Upper lobe of left lung (tissue), 6 donors: Measurements from ENCODE around the gene NCOA6. TPM values are rescaled to one million over a fixed set of nuclear protein-coding genes. Genes with fewer than 3 reads are reported as not detected.

Experiments
- ATAC-seq, 2 donors: fragments of 200-7000 bp; cut with Tn5 transposase; one replicate each; pipeline ENCODE4 v1.9.1; 2022; ENCODE audit warnings: mild to moderate bottlenecking in 2 of 2, moderate library complexity in 2 of 2; ENCODE audit not compliant: low FRiP score in 2 of 2
- DNase-seq, 2 donors: peaks; one replicate each; pipeline ENCODE4 v3.0.0-alpha.2; 2019 to 2020
- H3K27ac ChIP-seq, 4 donors: fragments of 200-600 bp; sonication (generic); one replicate each; pipeline ENCODE4 v1.5.1; 2016 to 2019
- H3K27me3 ChIP-seq, 4 donors: fragments of 200-600 bp; sonication (generic); one replicate each; pipeline ENCODE4 v1.5.1; 2017 to 2019
- H3K36me3 ChIP-seq, 4 donors: fragments of 200-600 bp; sonication (generic); one replicate each; pipeline ENCODE4 v1.5.1; 2016 to 2019
- H3K4me1 ChIP-seq, 4 donors: fragments of 200-600 bp; sonication (generic); one replicate each; pipeline ENCODE4 v1.5.1; 2018 to 2019
- H3K4me3 ChIP-seq, 4 donors: fragments of 200-600 bp; sonication (generic); one replicate each; pipeline ENCODE4 v1.5.1; 2017 to 2019; ENCODE audit warnings: mild to moderate bottlenecking in 2 of 4, moderate library complexity in 1 of 4
- H3K9me3 ChIP-seq, 4 donors: fragments of 200-600 bp; sonication (generic); one replicate each; pipeline ENCODE4 v1.5.1; 2018 to 2019
- CTCF ChIP-seq, 6 experiments: fragments of 450-650 bp in 4 of 6; fragments of 200-600 bp in 2 of 6; sonication (generic) in 2 of 6; IDR thresholded peaks; one replicate each; pipeline ENCODE4 v1.5.1; 2016 to 2019; ENCODE audit warnings: antibody characterized with exemption in 6 of 6
- EP300 ChIP-seq, 4 donors: sonication (generic); formaldehyde crosslinking; IDR thresholded peaks; one replicate each; pipeline ENCODE4 v1.5.1; 2017; ENCODE audit warnings: antibody characterized with exemption in 4 of 4, control low read depth in 2 of 4
- POLR2A ChIP-seq, 4 donors: fragments of 450-650 bp; IDR thresholded peaks; one replicate each; pipeline ENCODE4 v1.5.1; 2016 to 2017; ENCODE audit warnings: antibody characterized with exemption in 4 of 4, mild to moderate bottlenecking in 2 of 4
- POLR2AphosphoS5 ChIP-seq, 2 donors: sonication (generic); formaldehyde crosslinking; IDR thresholded peaks; one replicate each; pipeline ENCODE4 v1.5.1; 2017; ENCODE audit warnings: antibody characterized with exemption in 2 of 2
- WGBS, 2 donors: methylation state at CpG; one replicate each; pipeline ENCODE4 v1.1.5; 2017 to 2018; 5-methylcytosine and 5-hydroxymethylcytosine counted together
- small RNA-seq, 4 donors: library from RNA; depleted of rRNA; stranded (forward); fragments of <200 nt; gene quantifications; one replicate each; pipeline ENCODE3, GENCODE V24; 2016
- total RNA-seq, 6 donors: library from RNA; depleted of rRNA in 4 of 6; stranded (reverse); fragments of >200 nt in 4 of 6; gene quantifications; one replicate each; pipeline versions ENCODE4 v1.1.0 to v1.2.1, GENCODE V29; 2016 to 2021
- donor health status: DM: no; HTN: no; CAD: no; lungs with moderate emphysema.
- donor health status: DM: no; HTN: yes; CAD: no; lungs with severe emphysema.

The NCOA6 gene
- total RNA-seq, 6 donors from 2014 or later: 23.0 to 68.1 (median 25.8) TPM

DNA sequence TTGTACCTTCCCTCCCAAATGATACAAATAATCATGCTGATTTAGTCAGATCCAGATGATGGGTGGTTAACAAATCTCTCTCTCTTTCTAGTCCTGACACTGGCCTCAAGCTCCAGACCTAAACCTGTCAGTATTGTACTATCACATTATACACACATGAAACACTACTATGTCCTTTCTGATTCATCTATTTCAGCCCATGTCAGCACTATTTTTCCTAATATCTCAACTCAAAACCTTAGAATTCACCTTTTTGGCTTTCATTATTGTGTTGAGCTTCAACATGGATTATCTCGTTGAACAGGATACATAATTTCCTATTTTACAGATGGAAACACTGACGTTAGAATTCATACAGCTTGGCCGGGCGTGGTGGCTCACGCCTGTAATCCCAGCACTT, 152.0 kb downstream of the NCOA6 start:
- Histone ChIP-seq H3K36me3 (no peaks in the 10 kb centered on the region), H3K9me3 (no peaks in the 10 kb centered on the region), H3K27ac (no peak overlapping the region), H3K4me3 (no peak overlapping the region), H3K4me1 (peaks cover 10 to 23% (median 16%) of the 10 kb centered on the region in 4 donors), H3K27me3 (no peaks in the 10 kb centered on the region)
- ATAC-seq (no peak), DNase-seq (no peak)
- WGBS, 2 donors: 90 to 91% methylated on average over 5 of the region's 5 CpGs
- no peak for TF ChIP-seq POLR2A (IDR thresholded peaks at IDR 0.05)
- TF ChIP-seq EP300 (IDR thresholded peaks at IDR 0.05): no peak
- TF ChIP-seq POLR2AphosphoS5 (IDR thresholded peaks at IDR 0.05): no peak

- 90 to 100% methylated on average over 1 of the region's 1 CpG for WGBS, 2 donors
- ATAC-seq: no peak
- TF ChIP-seq POLR2AphosphoS5 (IDR thresholded peaks at IDR 0.05): no peak
- no peak for TF ChIP-seq EP300 (IDR thresholded peaks at IDR 0.05)
- TF ChIP-seq POLR2A (IDR thresholded peaks at IDR 0.05): no peak
- TF ChIP-seq CTCF (IDR thresholded peaks at IDR 0.05): no peak
Observed at GRCh38 chr20:34669094-34669493, 156.4 kb downstream of the NCOA6 start.

More at GRCh38 chr20:34669094-34669493, 156.4 kb downstream of the NCOA6 start:
- H3K9me3 ChIP-seq: no peaks in the 10 kb centered on the region
- no peaks in the 10 kb centered on the region for H3K27me3 ChIP-seq
- H3K27ac ChIP-seq: no peak overlapping the region
- no peaks in the 10 kb centered on the region for H3K4me1 ChIP-seq
- no peaks in the 10 kb centered on the region for H3K36me3 ChIP-seq
- no peak overlapping the region for H3K4me3 ChIP-seq
- DNase-seq: no peak

Small RNA genes within 50 kb of the gene (small RNA-seq; reads per million reads assigned to genes)
- 0 reads per million in 4 donors for gene AL118520.1

Other genes with a start within 250 kb of the NCOA6 start
- 10 to 100 TPM in 5 of 6 donors, 1 to 10 TPM in 1; 8.0 to 17.1 (median 12.7) TPM for gene PIGU, start 148.6 kb downstream of the NCOA6 start, total RNA-seq
- 10 to 100 TPM; 11.2 to 26.1 (median 16.5) TPM for gene TP53INP2, start 121.3 kb downstream of the NCOA6 start, total RNA-seq
- 10 to 100 TPM; 12.9 to 49.2 (median 25.1) TPM for gene GGT7, start 47.2 kb upstream of the NCOA6 start, total RNA-seq
- 100 to 1,000 TPM; 110 to 377 (median 203) TPM for gene ACSS2, start 51.0 kb upstream of the NCOA6 start, total RNA-seq
- gene GSS, start 130.2 kb upstream of the NCOA6 start, total RNA-seq: 100 to 1,000 TPM in 1 of 6 donors, 10 to 100 TPM in 5; 26.1 to 106 (median 34.3) TPM
- gene MYH7B, start 130.2 kb upstream of the NCOA6 start, total RNA-seq: 10 to 100 TPM in 1 of 6 donors, 1 to 10 TPM in 1, under 1 TPM in 3, not detected in 1; 0.51 to 11.5 (median 0.91) TPM